GM18498 (cell line): ENCODE results near the gene ERGIC2.
"Not testable (repeated sequence)": the region's sequence is repeated elsewhere in the genome, so short reads cannot be mapped to it uniquely, and the experiment has no call there.

Experiments
- ATAC-seq: cut with Tn5 transposase; IDR thresholded peaks from one replicate; pipeline ENCODE4 v1.9.1; 2021; ENCODE audit warnings: mild to moderate bottlenecking, moderate library complexity; ENCODE audit not compliant: unreplicated experiment

Gene ERGIC2

GRCh38 chr12:29306266-29306665, 74.7 kb downstream of the ERGIC2 start:
- no peak for ATAC-seq

DNA sequence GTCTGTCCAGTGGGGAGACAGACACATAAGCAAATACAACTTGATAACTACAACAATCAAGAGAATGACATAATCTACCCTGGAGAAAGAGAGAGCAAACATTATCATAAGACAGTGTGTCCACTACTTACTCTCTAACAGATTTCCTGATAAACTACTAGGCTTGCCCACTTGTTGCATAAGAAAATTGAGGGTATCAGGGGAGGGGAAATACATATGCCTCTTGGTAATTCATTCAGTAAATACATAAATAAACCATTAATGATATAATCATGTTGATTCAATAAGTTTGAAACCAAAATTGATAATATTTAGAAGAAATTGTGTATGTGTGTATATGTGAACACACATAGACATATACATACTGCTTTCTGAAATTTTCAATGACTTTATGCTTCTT, 76.6 kb downstream of the ERGIC2 start:
- ATAC-seq: no peak

DNA sequence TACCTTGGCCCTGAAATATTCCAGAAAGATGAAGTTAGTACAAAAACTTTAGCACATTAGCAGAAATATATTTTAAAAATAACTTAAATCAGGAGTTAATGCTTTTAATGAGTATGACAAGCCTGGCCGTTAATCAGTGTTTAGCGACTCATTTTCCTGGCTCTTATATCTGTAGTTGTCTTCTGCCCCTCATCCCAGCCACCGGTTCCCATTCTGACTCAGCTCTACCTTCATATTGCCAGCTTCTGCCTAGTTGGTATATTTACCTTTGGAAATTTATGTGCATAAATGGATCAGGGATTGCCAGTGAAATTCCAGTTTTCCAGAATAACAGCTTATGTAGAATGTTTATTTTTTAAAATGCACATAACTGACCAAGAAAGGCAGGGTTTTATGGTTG, 79.9 kb downstream of the ERGIC2 start:
- ATAC-seq: no peak

DNA sequence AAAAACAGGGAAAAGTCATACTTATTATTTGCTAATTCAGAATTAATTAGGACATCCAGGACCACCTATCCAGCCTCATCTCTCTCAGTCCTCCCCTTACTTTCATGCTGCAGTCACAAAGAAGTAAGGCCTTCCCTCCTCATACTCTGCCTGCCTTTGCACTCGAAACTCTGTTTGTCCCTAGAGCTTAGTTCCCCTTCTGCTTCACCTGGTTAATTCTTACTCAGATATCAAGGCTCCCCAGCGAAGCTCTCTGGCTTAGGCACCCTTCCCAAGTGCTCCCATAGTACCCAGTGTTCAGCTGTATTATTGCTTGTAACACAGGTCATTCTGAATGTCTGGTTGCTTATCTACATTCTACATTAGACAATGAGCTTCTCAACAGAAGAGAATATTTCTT, 81.3 kb downstream of the ERGIC2 start:
- no peak for ATAC-seq

- no peak for ATAC-seq
These were observed 89.7 kb downstream of the ERGIC2 start for GRCh38 chr12:29291226-29291625.

DNA sequence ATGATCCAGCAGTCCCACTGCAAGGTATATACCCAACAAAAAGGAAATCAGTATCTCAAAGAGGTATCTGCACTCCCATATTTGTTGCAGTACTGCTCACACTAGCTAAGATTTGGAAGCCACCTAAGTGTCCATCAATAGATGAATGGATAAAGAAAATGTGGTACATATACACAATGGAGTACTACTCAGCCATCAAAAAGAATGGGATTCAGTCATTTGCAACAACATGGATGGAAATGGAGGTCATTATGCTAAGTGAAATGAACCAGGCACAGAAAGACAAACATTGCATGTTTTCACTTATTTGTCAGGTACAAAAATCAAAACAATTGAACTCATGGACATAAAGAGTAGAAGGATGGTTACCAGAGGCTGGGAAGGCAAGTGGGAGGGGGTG, 90.5 kb downstream of the ERGIC2 start:
- not testable (repeated sequence) for ATAC-seq

DNA sequence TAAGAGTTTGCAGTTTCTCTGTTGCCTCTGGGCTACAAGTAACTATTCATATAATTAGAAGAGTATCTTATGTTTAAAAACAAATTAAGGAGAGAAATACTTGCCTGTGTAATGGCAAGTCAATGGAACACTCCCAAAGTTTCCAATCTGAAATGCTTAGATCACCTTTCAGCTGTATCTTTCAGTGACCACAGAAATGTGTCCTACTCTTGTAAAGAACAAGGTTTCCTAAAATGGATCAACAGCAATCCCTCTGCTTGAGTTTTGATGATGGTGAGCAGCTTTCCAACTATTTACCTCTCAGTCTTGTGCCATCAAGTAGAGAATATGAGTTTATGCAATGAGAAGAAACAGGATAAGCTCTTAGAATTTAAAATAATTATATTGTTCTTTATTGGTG, 92.9 kb downstream of the ERGIC2 start:
- ATAC-seq: no peak

GRCh38 chr12:29287622-29288021, 93.3 kb downstream of the ERGIC2 start:
- no peak for ATAC-seq
